Endometrium (tissue), 2 donors: ENCODE measurements around the gene CHST4.
A peak's percentile ranks its signal among the peaks of the same experiment; 100 is the strongest.
"Not testable (repeated sequence)": the region's sequence is repeated elsewhere in the genome, so short reads cannot be mapped to it uniquely, and the experiment has no call there.

ENCODE experiments used
- FAIRE-seq: peaks from 2 replicates; lab custom pipeline; 2012; peaks lifted over from hg19 to GRCh38; lab: Jason Lieb, UNC
- donor health status: control.
- donor health status: control.

Gene CHST4

GRCh38 chr16:71526111-71526631 is at the start of gene CHST4:
TSS of gene CHST4 (plus strand) at chr16:71526426. CDS start at chr16:71536678, 10,252 bp downstream.
- no peak for FAIRE-seq

GRCh38 chr16:71476457-71477124 is 49.6 kb upstream of the CHST4 start:
- FAIRE-seq = no peak

GRCh38 chr16:71479420-71479819 is 46.8 kb upstream of the CHST4 start:
- FAIRE-seq = no peak

GRCh38 chr16:71480956-71481355 is 45.3 kb upstream of the CHST4 start:
- FAIRE-seq = no peak

GRCh38 chr16:71482569-71482968 is 43.7 kb upstream of the CHST4 start:
- no peak for FAIRE-seq

- FAIRE-seq = peak; percentile 70
Observed at GRCh38 chr16:71484006-71484893, 42.0 kb upstream of the CHST4 start.

GRCh38 chr16:71489122-71489521 is 37.1 kb upstream of the CHST4 start, which contains the start of gene ZNF19:
TSS of gene ZNF19 (minus strand) at chr16:71489324. CDS start at chr16:71482114, 7,210 bp downstream.
- FAIRE-seq = no peak

- FAIRE-seq = no peak
Observed at GRCh38 chr16:71490361-71490760, 35.9 kb upstream of the CHST4 start.

- no peak for FAIRE-seq
Observed at GRCh38 chr16:71491054-71491453, 35.2 kb upstream of the CHST4 start.

- FAIRE-seq = no peak
Observed at GRCh38 chr16:71492786-71493185, 33.4 kb upstream of the CHST4 start.

- FAIRE-seq = no peak
Observed at GRCh38 chr16:71493213-71493612, 33.0 kb upstream of the CHST4 start.

GRCh38 chr16:71498031-71498430 is 28.2 kb upstream of the CHST4 start:
- FAIRE-seq = no peak

- FAIRE-seq = no peak
Observed at GRCh38 chr16:71499775-71500364, 26.4 kb upstream of the CHST4 start.

- no peak for FAIRE-seq
Observed at GRCh38 chr16:71500964-71501363, 25.3 kb upstream of the CHST4 start.

- FAIRE-seq = no peak
Observed at GRCh38 chr16:71501547-71501946, 24.7 kb upstream of the CHST4 start.

GRCh38 chr16:71504051-71504450 is 22.2 kb upstream of the CHST4 start:
- not testable (repeated sequence) for FAIRE-seq

GRCh38 chr16:71504901-71505300 is 21.3 kb upstream of the CHST4 start:
- no peak for FAIRE-seq

- FAIRE-seq = no peak
Observed at GRCh38 chr16:71507061-71507460, 19.2 kb upstream of the CHST4 start.

GRCh38 chr16:71513302-71513701 is 12.9 kb upstream of the CHST4 start:
- no peak for FAIRE-seq

GRCh38 chr16:71514476-71514875 is 11.8 kb upstream of the CHST4 start:
- FAIRE-seq = no peak

GRCh38 chr16:71515026-71515425 is 11.2 kb upstream of the CHST4 start:
- no peak for FAIRE-seq

- no peak for FAIRE-seq
Observed at GRCh38 chr16:71520550-71520949, 5.7 kb upstream of the CHST4 start.
